Suppressor macrophage treated with lipopolysaccharide for 4 hours (primary cell): Measurements from ENCODE around the gene PARL.

Source experiments
- DNase-seq: peaks from one replicate; pipeline ENCODE4 v3.0.0-alpha.2; 2020

The PARL gene

DNA sequence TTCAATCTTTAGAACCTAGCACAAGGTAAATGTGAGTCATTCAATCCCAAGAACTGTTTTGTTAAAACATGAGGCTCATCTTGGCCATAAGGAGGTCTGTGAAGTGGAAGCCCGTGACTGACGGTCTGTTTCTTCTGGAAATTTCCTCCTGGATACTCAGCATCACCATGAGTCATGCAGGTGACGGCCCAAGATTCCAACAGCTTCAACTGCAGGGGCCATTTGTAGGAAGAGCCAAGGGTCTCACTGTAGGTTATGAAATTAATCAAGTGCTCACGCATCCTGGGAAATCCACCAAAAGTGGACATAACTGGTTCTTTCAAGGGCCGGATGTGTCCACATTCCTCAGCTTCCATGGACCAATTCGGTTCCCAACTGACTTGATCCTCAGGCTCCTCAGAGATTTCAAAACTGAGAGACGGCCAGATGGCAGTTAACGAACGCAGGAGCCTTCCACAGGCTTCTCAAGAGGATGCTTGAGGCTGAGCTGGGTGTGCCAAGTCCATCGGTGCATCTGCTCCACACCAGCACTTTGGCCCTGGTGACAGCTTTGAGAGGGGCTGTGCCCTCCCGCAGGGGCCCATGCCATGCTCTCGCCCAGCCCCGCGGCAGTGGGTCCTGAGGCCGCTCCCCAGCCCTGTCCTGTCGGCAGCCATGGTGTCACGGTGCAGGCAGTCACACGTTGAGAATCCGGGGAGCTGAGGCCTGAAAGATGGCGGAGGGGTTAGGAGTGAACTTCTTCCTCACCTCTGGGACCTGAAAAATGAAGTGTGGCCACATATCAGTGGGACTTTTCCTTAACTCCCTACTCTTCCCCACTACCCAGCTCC lies 67.8 kb downstream of the PARL start:
- DNase-seq, result no peak

DNA sequence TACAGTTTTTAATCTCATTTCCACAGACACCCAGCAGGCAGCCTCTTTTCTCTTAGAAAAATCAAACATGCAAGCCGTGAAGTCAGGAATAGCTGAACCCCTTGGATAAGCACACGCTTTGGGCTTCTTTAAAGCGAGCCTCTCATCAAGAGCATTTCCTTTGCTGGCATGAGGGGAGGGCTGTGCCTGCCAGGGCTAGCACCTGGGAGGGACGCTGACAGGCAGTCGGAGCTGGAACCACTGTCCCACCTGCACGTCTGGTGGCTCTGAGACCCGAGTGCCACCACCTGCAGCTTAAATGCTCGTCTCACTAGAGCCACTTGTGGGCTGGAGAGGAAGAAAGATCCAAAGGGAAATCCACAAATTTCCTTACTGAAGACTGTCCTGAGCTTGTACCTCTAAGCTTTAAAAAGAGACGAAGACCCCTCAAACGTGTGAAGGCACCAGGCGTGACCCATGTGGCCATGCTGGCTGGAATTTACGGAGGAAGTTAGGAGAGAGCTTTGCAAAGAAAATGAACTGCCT lies 68.7 kb downstream of the PARL start:
- no peak for DNase-seq

DNA sequence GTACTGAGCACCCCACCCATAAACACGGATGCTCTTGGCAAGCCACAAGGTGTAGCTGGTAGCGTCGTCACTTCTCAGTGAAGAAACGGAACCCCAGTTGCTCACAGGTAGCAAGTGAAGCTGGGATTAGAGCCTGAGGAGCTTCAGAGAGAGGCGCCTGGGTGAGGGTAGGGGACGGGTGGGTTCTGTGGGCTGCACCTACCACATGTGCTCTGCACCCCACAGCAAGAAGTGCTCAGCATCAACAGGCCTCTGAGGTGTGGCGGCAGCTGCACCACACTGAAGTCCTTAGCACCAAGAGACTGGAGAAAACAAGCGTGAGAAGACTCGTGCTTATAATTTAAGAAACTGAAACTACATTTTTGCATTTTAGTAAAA lies 69.1 kb downstream of the PARL start:
- no peak for DNase-seq

DNA sequence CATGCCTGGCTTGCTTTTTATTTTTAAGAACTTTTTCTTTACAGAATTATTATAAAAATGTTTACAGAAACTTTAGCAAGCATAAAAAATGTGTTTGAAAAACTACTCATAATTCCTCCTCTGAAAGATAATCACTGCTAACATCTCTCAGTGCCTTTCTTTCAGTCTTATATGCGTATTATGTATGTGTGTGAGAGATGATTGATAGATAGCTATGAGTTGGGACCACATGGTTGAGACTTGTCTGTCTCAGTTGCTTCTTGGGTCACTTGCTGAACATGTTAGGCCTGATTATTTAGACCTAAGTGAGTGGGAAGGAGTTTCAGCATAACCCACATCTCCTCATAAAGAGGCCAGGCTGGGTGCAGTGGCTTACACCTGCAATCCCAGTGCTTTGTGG lies 70.4 kb downstream of the PARL start:
- no peak for DNase-seq

DNA sequence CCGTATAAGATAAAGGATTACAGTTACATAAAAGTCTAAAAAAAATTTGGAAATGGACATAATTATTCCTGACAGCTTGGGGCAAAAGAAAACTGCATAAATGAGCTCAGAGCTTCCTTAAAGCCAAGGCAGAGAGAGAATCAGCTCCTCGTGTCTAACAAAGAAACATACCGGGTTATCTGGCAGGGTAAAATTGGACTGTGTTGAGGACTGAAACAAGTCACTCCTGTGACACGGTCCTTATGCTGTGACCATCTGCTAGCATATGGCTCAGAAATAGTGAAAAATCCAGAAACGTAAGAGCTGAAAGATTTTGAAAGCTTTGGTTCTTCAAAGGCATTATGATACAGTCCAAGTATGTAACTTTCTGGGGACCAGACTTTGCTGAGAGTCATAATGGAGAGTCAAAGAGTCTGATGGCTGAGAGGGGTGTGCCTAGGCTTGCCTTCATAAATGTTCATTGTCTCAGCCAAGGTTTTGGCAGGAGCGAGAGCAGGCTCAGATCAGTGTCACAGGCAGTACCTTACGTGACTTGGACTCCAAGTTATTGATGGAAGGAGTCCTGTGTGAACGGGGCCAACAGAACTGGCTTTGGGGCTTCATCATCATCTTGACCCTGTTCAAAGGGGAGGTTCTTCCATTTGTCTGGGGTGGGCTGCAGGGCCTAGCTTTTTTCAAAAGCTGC lies 71.8 kb downstream of the PARL start:
- DNase-seq, result no peak

DNA sequence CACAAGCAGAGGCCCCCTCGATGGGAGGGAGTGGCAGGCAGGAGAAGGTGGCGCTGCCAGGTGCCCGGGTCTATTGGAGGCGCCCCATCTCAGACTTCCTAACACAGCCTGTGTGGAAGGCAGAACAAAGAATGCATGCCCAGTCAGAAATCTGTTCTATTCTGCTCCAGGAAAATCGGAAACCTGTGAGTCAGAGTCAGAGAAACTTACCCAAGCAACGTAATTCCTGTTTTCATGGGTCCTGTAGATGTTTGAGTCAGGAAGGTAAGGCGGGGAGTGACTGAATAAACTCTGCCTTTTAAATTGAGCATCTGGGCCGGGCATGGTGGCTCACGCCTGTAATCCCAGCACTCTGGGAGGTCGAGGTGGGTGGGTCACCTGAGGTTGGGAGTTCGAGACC lies 73.0 kb downstream of the PARL start:
- no peak for DNase-seq

DNA sequence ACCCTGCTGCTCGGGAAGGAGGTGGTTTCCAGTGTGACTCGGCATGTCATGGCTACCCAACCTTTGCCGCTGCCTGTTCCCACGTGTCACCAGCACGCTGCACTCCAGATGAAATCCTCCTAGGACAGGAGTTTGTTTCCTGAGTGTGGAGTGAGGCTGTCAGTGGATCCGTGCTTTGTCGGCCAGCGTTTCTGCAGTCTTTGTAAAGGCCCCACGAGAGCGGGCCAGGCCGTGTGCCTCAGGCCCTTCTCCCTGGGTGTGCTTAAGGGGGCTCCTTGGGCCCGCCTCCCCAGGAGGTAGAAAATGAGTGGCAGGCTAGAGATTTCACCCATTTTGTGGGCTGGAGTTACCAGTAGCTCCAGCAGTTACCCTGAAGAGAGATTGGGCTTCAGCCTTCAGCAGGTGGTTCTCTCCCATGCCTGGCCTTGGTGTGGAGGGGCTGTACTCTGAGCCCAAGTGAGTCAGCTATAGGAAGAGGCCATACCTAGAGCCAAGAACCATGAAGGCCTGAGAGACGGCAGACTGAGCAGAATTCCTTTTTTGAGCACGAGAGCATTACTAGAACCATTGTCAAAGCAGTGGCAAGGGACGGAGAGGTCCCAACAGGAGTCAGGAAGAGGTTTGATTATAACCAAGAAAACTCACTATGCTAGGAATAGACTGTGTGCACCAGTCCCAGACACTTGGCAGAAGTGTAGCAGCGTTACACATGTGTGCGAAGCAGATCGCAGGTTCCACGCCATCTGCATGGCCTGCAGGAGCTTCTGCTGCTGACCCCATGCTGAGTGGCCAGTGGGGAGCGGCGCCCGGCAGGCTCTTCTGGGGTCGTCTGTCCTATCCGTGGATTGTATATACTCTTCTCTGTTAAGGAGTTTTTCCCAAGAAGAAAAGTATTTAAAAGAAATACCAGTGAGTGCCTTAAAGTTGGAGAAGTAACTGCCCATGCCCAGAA lies 73.8 kb downstream of the PARL start:
- no peak for DNase-seq

DNA sequence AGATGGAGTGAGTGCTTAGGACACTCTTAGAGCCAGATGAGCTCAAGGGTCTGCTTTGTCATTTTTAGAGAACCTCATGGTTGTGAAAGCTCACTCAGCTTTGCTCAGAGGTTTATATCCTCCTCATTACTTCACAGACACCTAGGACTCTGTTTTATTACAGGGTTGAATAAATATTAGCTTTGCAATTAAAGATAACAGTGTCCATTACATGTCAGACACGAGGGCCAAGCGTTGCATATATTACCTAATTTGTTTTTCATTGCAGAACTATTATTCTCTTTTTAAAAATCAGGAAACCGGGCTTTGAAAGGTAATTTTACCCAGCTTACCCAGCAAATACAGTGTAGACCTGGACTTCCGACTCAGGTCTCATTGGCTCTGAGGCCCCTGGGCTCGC lies 75.4 kb downstream of the PARL start:
- DNase-seq, result no peak

DNA sequence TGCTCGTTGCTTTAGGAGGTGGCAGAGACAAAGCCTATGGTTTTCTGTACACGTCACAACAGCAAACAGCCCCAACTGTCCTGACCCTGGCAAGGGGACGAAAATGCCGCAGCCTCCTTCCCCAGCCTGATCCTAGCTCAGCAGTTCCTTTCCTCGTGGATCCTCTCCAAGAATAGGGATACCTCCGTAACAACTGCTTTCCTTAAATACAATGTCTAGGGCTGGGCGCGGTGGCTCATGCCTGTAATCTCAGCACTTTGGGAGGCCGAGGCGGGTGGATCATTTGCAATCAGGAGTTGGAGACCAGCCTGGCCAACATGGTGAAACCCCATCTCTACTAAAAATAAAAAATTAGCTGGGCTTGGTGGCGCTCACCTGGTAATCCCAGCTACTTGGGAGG lies 76.3 kb downstream of the PARL start:
- DNase-seq, result no peak

DNA sequence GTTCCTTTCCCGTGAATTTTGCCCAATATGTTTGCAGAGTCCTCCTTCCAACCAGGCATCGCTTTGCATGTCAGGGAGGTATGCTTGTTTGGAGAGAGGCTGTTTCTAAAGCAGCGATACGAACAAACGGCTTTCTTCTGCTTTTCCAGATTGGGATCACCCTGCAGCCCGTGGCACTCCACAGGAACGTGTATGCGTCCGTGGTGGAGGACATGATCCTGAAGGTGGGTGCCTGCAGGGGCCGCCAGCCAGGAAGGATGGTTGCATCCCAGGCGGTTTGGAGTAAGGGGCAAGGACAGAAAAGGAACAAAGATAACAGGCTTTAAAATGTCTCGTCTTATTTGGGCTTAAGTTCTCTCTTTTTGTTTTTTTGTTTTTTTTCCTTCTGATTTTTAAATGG lies 76.8 kb downstream of the PARL start:
- DNase-seq, result no peak

DNA sequence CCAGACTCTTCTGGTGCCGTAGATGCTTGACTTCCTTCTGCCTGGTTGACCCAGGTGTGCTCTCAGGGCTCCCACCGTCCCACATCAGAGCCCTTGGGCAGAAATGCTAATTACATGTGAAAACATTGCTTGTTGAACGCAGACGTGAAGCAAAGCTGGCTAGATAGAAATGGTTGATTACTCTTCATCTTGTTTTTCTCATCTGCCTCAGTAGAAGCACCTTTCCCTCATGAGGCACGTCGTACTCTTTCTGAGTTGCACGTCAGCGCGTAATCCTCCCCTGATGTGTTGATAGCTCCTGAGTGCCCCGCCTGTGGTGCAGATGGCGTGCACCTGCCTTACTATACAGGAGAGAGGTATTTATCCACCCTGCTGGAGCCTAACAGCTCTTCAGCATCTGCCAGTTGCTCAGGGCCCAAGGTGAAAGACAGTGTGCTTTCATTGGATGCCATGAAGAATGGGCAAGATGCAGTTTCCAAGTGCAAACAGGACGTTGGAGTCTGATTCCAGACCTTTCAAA lies 77.4 kb downstream of the PARL start:
- DNase-seq, result no peak

DNA sequence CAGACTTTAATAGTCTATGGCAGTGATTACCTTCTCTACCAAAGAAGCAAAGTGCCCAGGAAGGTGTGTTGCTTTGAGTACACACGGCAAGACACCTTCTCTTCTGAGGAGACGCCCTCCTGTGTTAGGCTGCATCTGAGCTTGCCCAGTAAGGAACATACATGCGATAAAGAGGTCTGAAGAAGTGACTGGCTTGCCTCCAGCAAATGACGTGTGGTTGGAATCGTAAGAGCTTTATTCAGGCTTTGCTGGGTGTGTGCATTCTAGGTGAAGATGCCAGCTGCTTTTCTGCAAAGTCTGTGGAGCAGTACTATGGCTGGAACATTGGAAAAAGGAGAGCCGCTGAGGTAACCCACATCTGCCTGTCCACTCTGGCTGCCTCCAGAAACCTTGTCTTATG lies 81.7 kb downstream of the PARL start:
- no peak for DNase-seq

DNA sequence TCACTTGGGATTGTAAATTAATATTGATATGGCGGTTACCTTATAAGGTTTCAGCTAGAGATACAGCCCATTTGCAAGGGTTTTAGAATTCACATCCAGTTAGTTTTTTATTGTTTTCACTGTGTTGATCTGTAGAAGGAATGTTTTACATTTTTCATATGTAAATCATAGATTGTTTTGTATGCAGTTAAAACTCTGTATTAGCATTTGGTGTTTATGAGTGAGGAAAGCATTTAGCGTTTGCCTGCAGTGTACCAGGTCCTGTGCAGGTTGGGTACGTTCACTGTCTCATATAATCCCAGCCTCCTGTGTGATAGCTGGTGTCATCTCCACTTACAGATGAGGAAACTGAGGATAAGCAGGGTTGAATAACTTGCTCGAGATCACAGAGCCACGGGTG lies 83.1 kb downstream of the PARL start:
- no peak for DNase-seq

DNA sequence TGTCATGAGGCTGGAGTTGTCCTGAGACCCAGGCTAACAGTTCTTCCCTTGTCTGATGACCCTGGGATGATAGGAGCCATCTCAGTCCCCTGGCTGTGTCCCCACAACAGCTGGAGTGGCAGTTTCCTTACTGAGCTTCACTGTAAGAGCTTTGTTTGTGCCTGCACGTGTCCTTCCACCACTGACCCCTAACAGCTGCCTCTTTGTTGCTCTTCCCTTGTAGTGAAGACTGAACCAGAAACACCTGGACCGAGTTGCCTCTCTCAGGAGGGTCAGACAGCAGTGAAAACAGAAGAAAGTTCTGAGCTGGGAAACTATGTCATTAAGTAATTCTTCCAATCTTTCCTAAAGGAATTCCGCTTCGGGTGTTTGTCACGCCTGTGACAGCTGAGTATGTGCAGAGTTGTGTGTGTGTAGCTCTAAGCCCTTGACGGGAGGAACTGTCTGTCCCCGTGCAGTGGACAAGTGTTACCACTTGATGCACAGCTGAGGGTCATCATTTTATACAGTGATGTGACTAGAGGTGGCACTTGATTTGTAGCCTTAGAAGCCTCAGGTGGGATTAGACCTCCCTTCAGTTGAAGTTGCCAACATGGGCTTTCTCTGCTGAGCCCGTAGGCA lies 84.3 kb downstream of the PARL start:
- DNase-seq, result no peak

DNA sequence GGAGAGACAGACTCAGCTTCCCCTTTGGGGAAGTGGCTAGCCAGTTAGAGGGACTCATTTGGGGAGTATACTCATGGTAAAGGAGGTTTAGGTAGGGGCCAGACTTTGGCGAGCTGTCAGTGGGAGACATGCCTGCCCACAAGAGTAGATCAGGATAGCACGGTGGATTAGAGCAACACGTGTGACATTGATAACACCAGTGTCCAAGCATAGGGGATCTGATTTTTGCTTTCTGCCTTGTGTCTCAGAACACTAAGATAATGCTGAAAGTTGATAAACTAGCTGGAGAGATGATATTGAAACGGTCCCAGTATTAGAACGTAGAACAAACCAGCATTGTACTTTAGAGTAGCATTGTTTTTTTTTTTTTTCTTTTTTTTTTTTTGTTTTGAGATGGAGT lies 85.2 kb downstream of the PARL start:
- no peak for DNase-seq

DNA sequence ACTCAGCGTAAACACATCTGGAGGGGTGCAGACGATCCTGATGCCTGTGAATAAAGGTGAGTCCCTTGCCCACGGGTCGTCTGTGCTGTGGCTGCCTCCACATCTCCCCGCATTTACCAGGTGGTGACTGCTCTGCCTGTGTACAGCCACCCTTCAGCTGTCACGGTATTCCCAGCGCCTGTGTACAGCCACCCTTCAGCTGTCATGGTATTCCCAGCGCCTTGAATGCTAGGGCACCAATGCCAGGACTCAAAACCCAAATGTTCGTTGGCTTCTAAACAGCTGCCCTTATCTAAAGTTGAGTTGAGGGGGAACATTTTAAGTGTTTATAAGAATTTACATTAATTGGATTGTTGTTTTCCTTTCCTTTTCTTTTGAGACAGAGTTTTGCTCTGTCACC lies 86.7 kb downstream of the PARL start:
- no peak for DNase-seq

DNA sequence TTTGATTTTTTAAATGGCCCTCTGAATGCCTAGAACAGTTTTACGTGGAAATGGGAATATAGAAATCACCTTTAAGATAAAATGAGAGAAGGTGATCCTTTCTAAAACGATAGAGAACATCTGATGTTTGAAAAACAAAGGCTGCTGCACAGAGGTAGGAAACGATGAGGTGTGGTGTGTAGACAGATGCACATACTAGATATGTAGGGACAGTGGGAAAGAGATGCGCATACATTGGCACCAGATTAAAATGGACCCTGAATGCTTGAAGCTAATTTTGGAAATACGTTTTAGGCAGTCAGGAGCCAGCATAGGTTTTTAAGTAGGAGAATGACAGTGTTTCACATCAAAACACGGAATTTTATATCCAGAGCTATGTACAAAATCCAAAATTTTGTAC lies 88.3 kb downstream of the PARL start:
- no peak for DNase-seq

DNA sequence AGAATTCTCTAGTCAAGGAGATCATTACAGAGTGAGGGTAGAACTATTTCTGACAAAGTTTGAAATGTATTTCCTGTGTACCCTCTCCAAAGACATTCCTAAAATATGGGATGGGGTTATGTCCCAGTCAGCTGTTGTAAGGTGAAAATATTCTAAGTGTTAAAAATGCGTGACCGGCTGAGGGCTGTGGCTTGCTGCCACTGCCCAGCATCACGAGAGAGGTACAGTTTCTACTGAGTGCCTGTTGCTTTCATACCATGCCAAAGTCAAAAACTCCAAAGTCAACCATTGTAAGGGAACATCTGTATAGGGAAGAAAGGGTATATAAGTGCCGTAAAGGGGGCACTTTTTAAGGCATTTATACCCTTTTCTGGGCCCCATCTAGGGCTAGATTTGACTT lies 90.2 kb downstream of the PARL start:
- DNase-seq, result no peak

DNA sequence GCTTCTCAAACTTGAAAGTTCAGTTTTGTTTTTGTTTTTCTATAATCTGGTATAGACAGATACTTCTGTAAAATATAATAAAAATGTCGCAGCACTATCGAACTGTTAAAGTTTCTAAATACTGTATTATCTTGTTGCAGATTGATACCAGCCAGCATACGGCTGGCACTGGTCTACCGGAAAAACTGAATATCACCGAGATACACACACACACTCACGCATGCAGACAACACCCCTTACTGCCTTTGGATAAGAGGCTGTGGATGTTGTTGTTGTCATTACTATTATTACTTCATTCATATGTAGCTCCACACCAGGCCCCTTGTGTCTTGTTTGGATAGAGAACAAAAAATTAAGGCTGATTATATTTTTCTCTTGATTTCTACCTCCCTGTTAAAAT lies 91.7 kb downstream of the PARL start:
- no peak for DNase-seq

DNA sequence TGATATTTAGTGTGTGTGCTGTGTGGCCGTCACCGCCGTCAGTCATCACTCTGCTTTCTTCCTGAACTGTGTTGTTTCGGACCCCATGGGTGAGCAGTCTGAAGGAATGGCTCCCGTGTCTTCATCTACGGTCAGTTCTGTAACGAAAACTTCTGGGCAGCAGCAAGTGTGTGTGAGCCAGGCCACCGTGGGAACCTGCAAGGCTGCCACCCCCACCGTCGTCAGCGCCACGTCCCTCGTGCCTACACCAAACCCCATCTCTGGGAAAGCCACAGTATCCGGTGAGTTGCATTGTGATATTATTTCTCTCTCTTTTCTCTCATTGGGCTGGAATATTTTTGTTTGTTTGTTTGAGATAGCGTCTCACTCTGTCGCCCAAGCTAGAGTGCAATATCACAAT lies 94.0 kb downstream of the PARL start:
- DNase-seq, result no peak

DNA sequence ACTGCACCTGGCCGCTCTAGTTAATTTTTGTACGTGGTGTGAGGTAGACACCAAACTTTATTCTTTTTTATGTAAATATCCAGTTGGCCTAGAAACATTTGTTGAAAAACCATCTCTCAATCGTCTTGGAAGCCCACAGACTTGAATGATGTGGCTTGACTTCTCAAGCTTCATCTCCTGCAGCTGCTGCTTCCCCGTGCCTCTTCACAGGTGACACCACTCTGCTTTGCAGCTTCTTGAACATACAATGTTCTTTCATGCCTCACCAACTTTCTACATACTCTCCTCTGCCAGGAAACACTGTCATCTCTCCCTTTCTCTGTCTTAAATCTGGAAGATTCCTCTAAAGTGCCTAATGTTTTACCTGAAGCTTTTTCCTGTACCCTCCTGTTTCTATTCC lies 94.9 kb downstream of the PARL start:
- DNase-seq, result no peak

DNA sequence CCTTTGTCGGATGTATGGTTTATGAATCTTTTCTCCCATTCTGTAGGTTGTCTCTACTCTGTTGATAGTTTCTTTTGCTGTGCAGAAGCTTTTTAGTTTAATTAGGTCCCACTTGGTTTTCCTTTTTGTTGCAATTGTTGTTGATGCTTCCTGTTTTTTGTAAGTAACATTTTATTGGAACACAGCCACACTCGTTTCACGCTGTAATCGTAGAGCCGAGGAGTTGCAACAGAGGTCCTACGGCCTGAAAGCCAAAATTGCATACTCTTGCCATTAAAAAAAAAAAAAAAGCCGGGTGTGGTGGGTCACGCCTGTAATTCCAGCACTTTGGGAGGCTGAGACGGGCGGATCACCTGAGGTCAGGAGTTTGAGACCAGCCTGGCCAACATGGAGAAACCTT lies 100.2 kb downstream of the PARL start:
- peak; percentile 86 for DNase-seq
